HG03520 (cell line): ENCODE results near the gene COL8A1.

Experiments used
- ATAC-seq: cut with Tn5 transposase; IDR thresholded peaks from one replicate; pipeline ENCODE4 v1.9.1; 2021; ENCODE audit warnings: mild to moderate bottlenecking, moderate library complexity; ENCODE audit not compliant: unreplicated experiment

The COL8A1 gene

DNA sequence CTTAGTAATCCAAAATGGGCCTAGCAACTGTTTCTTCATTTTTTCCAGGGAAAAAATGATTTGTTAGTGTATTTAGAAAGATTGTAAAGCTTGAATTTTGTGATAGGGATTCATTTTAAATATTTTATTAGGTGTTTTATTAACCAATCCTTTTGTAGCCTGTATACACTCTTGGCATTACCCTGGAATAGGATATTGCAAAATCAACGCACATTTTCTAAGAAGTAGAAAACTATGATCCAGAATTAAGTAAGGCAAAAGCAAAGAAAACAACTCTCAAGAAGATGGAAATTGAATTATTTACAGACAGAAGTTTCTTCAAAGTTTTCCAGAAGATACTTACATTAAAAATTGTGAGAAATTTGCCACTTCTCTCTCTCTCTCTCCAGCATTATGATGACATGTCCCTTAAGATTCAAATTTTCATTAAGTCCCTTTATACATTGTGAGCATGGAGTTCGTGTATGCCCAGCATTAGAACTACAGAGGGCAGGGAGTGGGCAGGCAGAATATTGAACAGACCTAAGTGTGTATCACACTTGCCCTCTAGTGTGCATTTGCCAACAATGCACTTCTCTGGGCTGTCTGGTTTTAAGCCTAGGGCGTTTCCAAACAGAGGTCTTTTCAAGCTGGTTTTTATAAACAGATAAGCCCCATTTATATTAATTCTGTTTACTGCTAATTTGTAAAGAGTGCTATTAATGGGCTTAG is 150.8 kb downstream of the COL8A1 start:
- peak; percentile 92 for ATAC-seq

DNA sequence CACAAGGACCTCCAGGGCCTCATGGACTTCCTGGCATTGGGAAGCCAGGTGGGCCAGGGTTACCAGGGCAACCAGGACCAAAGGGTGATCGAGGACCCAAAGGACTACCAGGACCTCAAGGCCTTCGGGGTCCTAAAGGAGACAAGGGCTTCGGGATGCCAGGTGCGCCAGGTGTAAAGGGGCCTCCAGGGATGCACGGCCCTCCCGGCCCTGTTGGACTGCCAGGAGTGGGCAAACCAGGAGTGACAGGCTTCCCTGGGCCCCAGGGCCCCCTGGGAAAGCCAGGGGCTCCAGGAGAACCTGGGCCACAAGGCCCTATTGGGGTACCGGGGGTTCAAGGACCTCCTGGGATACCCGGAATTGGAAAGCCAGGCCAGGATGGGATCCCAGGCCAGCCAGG is 156.1 kb downstream of the COL8A1 start:
- ATAC-seq = no peak

- ATAC-seq = no peak
These were observed 157.2 kb downstream of the COL8A1 start for GRCh38 chr3:99795573-99795972.

DNA sequence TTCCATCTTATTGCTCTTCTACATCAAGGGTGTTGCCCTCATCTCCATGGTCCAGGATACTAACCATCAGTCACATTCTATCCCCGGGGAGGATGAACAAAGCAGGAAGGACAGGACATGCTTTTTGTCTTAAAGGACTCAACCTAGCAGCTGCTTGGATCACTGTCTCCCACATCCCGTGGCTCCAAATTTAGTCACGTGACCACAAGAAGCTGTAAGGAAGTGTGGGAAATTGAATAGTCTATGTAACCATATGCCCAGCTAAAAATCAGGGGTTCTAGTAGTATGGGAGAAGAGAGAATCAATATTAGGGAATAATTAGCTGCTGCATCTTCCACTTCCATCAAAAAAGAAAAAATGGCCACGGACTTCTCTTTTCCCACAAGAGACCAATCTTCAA is 161.0 kb downstream of the COL8A1 start:
- no peak for ATAC-seq

DNA sequence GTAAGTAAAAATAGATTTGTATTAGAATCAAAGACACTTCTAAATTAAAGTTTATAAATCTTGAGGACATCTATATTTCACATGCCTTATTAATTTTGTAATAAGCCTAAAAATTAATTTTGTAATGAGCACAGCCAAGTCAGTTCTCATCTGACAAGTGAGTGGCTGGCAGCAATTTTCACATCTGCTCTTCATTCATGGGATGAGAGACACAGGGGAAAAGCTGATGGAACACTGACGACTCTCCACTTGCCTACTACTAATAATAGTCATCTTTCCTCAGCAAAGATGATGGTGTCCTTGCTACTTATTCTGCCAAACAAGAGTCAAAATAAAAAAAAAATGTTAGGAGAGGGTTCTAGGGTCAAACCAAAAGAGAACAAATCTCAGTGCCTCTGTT is 164.9 kb downstream of the COL8A1 start:
- no peak for ATAC-seq

GRCh38 chr3:99805160-99805559 is 166.8 kb downstream of the COL8A1 start:
- no peak for ATAC-seq

DNA sequence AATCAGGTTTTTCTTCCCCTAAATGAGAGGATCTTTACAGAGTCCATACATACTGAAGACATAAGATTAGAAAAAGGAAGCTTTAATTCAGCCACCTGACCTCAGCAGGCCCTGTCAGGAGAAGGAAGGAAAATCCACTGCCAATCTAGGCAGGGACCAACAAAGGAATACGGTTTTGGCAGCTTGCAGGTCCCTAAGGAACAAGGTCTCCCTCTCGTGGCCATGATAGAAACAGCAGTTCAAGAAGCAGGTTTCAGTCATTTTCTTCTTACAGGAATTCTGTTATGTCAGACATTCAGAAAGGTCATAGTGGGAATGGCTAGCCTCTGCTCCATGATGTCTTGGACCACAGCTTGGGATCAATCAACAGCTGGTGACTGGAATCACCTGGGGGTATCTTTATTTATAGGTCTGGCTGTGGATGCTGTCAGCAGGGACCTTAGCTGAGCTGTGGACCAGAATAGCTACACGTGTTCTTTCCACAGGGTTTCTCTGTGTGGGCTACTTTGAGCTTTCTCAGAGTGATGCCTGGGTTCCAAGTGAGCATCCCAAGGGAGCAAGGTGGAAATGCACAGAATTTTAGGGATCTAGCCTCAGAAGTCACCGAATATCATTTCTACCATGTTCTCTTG is 169.9 kb downstream of the COL8A1 start:
- ATAC-seq = no peak

DNA sequence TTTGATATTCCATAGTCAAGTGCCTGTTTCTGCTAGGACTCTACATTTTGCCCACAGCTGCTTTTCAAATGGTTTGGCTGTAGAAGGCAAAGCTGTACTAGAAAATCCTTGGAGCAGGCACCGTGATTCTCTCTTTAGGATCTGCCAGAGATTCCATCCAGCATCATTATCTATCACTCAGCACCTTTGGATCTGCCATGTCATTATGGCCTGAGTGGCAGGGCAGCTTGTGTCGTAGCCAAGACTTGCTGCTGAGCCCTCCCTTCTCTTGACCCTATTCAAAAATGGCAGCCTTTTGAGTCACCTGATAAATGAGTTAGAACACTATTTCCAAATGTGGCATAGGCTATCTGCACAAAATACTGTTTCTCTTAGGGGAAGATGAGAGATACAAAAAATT is 171.2 kb downstream of the COL8A1 start:
- ATAC-seq = no peak

DNA sequence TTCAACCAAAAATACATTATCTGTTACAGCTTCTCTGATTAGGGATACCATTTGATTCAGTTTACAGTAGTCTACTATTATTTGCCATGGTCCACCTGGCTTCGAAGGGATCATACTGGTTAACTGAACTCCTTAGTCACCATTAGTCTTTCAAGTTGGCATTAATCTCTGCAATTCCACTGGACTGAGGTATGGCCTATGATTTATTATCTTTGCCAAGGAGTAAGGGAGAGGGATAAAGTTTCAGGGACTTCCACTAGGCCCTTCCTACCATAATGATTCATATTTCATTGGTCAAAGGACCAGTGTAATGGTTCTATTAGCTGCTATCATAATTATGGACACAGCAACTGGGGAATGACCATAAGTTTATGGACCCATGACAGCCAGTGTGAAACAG is 172.0 kb downstream of the COL8A1 start:
- ATAC-seq = no peak

- no peak for ATAC-seq
These were observed 178.6 kb downstream of the COL8A1 start for GRCh38 chr3:99817047-99817436.

DNA sequence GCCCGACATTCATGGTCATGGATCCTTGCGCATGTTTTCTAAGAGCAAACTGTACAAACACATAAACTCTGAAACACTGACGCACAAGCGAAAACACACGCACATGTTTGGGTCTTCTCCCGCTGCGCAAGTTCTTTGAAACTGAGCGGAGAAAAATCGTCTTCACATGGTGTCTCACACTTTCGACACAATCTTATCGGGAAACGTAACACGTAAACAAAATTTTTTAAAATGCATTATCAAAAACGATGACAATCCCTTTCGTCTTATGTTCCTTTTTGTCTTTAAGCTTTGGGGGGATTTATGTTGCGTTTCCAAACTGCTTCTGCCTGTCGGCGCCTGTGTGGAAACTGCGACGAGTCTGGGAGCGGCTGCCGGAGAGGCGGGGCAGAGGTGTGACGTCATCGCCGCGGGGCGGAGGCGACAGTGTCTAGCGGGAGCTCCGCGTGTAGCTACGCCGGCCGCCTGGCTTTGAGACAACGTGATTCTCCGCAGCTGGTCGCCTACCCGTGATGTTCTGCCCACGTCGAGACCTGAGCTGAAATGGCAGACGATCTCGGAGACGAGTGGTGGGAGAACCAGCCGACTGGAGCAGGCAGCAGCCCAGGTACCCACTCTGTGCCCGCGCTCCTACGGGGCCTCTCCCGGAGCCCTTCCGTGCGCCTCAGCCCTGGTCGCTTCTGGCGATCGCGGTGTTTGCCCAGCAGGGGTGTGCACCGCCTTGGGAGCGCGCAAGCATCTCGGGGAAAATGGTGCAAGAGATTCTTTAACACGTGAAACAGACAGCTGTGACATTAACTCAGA is 179.2 kb downstream of the COL8A1 start, which contains the start of gene CMSS1:
Gene CMSS1 (plus strand): TSS at position 426 of the 804 bp plus-strand sequence.
- peak; percentile 95 for ATAC-seq

GRCh38 chr3:99818818-99819217 is 180.4 kb downstream of the COL8A1 start:
- no peak for ATAC-seq

- no peak for ATAC-seq
These were observed 185.6 kb downstream of the COL8A1 start for GRCh38 chr3:99823723-99824711.

DNA sequence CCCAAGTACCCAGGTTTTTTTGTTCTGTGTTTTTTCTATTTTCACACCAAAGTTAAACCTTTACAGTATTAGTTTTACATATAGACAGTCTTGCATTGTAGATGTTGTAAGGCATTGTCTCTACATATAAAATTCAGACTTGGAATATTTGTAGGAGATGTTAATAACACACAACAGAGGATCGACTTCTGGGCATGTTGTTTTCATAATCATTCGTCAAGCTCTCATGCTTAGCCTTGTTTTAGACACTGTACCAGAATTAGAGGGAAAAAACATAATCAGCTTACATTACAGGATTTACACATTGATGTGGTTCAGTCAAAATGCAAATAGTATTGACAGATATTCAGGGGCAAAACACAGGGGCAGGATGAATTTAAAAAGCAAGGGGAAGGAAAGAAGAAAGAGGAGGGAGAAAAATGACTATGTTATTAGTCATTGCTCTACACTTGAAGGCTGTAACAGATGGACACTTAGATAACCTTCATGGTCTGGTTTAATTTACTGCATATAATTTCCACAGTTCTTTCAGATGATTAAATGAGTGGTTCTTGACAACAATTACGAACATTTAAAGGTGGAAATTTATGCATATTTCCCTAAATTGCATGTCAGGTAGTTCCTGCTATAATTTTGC is 186.7 kb downstream of the COL8A1 start:
- no peak for ATAC-seq

DNA sequence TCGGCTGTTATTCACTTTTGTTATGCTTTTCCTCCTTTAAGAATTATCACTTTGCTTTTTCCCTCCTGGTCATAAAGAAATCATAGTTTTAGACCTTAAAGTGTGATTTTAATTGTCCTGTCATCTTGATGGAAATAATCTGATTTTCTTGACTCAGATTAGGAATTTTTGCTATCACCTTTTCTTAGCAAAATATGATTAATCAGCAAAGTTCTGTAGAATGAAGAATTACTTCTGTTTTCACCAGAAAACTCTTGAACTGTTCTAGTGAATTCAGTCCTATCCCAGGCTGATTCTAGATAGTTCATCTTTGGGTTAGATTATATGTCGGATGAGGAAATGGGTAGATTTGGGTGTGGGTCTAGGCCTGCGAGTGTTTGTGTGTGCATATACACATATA is 191.4 kb downstream of the COL8A1 start:
- ATAC-seq = no peak

DNA sequence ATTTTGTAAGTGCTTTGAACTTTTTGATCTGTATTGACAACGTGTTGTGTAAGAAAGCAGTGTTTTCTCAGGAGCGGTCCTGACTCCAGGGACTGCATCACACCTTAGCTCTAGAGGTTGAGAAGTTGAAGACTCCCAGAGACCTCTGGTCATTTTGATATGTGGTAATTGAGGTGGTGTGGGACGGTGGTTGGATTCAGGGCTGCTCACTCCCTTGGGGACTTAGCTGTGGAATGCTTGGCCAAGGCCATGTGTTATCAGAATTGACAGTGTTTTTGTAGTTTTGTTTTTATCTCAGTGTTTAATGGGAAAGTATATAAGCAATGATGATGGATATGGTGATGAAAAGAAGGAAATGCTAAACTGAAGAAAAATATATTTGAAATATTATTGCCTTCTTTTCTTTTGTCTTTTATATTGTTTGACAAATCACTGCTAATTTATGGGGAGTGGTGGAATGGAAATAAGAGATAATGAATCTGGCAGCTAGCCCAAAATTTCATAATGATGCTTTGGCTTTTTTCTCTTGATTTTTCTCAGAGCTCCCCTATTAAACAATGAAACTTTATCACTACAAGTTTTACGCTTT is 195.3 kb downstream of the COL8A1 start:
- no peak for ATAC-seq

DNA sequence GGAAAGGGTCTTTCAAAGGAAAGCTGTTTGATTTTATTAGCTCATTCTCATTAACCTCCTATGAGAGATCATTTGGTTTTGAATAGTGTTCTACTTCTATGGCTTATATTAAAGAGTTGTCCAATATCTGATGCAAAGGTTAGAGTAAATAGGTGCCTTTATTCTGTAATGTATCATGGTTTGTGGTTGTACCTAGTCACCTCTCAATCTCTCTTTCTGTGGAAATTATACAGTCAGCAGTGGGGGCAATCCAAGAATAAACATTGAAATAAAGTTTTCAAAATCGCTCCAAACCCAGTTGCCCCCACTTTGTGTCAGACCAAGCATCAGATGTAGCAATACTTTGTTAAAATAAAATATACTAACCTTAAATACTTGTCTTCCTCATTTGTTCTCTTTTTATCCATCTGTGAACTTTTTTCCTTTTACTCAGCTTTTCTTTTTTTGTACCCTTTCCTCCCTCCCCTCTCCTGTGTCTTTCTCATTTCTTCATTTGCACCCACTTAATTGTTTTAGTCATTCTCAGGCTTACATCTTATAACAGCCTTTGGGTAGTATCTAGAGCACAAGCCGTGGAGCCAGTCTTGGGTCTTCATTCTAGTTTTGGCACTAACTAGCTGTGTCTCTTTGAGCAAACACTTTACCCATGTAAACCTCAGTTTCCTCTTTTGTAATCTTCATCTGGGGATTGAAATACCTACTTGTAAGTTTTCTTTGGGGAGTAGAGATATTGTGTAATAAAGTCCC is 196.0 kb downstream of the COL8A1 start:
- no peak for ATAC-seq

DNA sequence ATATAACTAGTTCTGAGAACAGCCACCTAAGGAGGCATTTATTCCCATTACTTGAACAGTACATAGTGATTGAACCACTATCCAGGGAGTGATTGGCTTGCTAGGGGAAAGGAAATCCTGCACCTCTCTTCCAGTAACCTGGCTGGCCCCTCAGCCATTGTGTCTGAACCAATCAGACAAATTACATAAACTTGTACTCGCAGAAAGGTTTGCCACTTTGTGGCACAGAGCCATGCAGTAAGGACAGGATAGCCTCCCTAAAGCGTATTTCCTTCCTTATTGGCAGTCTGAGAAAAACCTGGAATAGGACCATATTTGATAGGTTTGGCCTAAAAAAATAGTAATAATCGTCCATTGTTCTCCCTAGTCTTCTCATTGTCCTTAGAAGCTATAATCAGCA is 198.3 kb downstream of the COL8A1 start:
- ATAC-seq = no peak

GRCh38 chr3:99837715-99838114 is 199.3 kb downstream of the COL8A1 start:
- no peak for ATAC-seq
